ENCODE results near the gene ECSIT. TPM values are rescaled to one million over a fixed set of nuclear protein-coding genes. Genes with fewer than 3 reads are reported as not detected.

ECSIT gene
- total RNA-seq, 1 experiment from 2014 or later, result 39.4 TPM

GRCh38 chr19:11479898-11480714 lies 48.8 kb downstream of the ECSIT start:
- no peak for ATAC-seq
- Histone ChIP-seq H3K4me1 (ENCODE audit: control insufficient read depth, insufficient read depth, low read length) (no peaks in the 10 kb centered on the region), H3K9me3 (ENCODE audit: control insufficient read depth, insufficient read depth, low read depth, low read length) (no peaks in the 10 kb centered on the region), H3K27me3 (ENCODE audit: control insufficient read depth, insufficient read depth, low read length) (no peaks in the 10 kb centered on the region), H3K4me3 (ENCODE audit: low read depth in 2 of 2, low read length in 2 of 2) (no peak overlapping the region; a peak in 1 of 4 replicates), H3K27ac (ENCODE audit: low read length) (no peak overlapping the region), H3K36me3 (ENCODE audit: control insufficient read depth, insufficient read depth, low read length) (no peaks in the 10 kb centered on the region)
- in situ Hi-C loops (cut with HindIII; ENCODE audit: low pct_unique_long_range_greater_than_20kb, low sequenced_read_pairs) (no loop called here), intact Hi-C loops (cut with micrococcal nuclease; ENCODE audit: unreplicated experiment) (no loop called here)
- TF ChIP-seq POLR2AphosphoS5 (IDR thresholded peaks at IDR 0.05; ENCODE audit: low read depth, low read length), result no peak
- no peak for TF ChIP-seq REST (IDR thresholded peaks at IDR 0.05; ENCODE audit: insufficient read depth in 1 of 2, low read depth in 2 of 2, low read length in 1 of 2)
- TF ChIP-seq TCF7L2 (IDR thresholded peaks at IDR 0.05; ENCODE audit: low read depth, low read length), result no peak
- no peak for TF ChIP-seq CTCF (IDR thresholded peaks at IDR 0.05)
- no peak for DNase-seq (ENCODE audit: low read depth, low spot score)
- POLR2A ChIA-PET, result interaction anchor here (0.7 kb wide), 1 partner anchor 18 kb away, joined by 3 read pairs; no protein-coding TSS in a partner anchor
- CTCF ChIA-PET, result no interaction called here
- BruUV-seq (replicated peaks), result no TSS peak

- no peak overlapping the region for H3K27ac ChIP-seq (ENCODE audit: low read length)
- no peaks in the 10 kb centered on the region for H3K4me1 ChIP-seq (ENCODE audit: control insufficient read depth, insufficient read depth, low read length)
- no peaks in the 10 kb centered on the region for H3K36me3 ChIP-seq (ENCODE audit: control insufficient read depth, insufficient read depth, low read length)
- intact Hi-C loops (cut with micrococcal nuclease; ENCODE audit: unreplicated experiment), result no loop called here
- H3K9me3 ChIP-seq (ENCODE audit: control insufficient read depth, insufficient read depth, low read depth, low read length), result no peaks in the 10 kb centered on the region
- CTCF ChIA-PET, result no interaction called here
- DNase-seq (ENCODE audit: low read depth, low spot score), result no peak
- POLR2A ChIA-PET, result no interaction called here
- no TSS peak for BruUV-seq (replicated peaks)
- TF ChIP-seq TCF7L2 (IDR thresholded peaks at IDR 0.05; ENCODE audit: low read depth, low read length), result no peak
- TF ChIP-seq CTCF (IDR thresholded peaks at IDR 0.05), result no peak
- TF ChIP-seq REST (IDR thresholded peaks at IDR 0.05; ENCODE audit: insufficient read depth in 1 of 2, low read depth in 2 of 2, low read length in 1 of 2), result peak; percentile 74 to 88
- in situ Hi-C loops (cut with HindIII; ENCODE audit: low pct_unique_long_range_greater_than_20kb, low sequenced_read_pairs), result no loop called here
- H3K4me3 ChIP-seq (ENCODE audit: low read depth in 2 of 2, low read length in 2 of 2), result no peak overlapping the region; a peak in 1 of 4 replicates
- H3K27me3 ChIP-seq (ENCODE audit: control insufficient read depth, insufficient read depth, low read length), result no peaks in the 10 kb centered on the region
- no peak for ATAC-seq
Observed at GRCh38 chr19:11479090-11479897, 49.6 kb downstream of the ECSIT start.
